HCT116 (cell line): ENCODE data around the gene AHSP.

ENCODE experiments used
- CTCF ChIP-seq, 3 experiments: fragments of 200-600 bp in 1 of 3; sonication (generic) in 1 of 3; IDR thresholded peaks in 2 of 3; conservative IDR thresholded peaks in 1 of 3; 2 replicates each; pipeline ENCODE4 v1.5.1; 2012 to 2017; ENCODE audit warnings: low read depth in 2 of 3, low read length in 2 of 3, antibody characterized with exemption in 1 of 3, borderline replicate concordance in 1 of 3, control low read depth in 1 of 3, mild to moderate bottlenecking in 1 of 3, mixed read lengths in 1 of 3, mixed run types in 1 of 3, moderate library complexity in 1 of 3; ENCODE audit not compliant: insufficient read depth in 1 of 3
- EZH2 ChIP-seq: fragments of 200-600 bp; sonication (generic); IDR thresholded peaks from 2 replicates; pipeline ENCODE4 v1.6.1; 2017; ENCODE audit warnings: antibody characterized with exemption, mixed run types

- TF ChIP-seq EZH2 (no peak), CTCF (IDR thresholded peaks at IDR 0.05 in 2 of 3, conservative IDR thresholded peaks at IDR 0.05 in 1 of 3; ENCODE audit: borderline replicate concordance in 1 of 3, insufficient read depth in 1 of 3, low read depth in 2 of 3, low read length in 2 of 3) (no peak)
Measured at GRCh38 chr16:31508706-31509195, 18.9 kb upstream of the AHSP start.
